Erythroblast (primary cell): ENCODE results near the gene EHF.

ENCODE experiments used
- GATA1 ChIP-seq: IDR thresholded peaks from 2 replicates; pipeline ENCODE4 v1.6.1; 2011; ENCODE audit warnings: low read depth, mild to moderate bottlenecking, control low read depth, low read length, moderate library complexity
- POLR2A ChIP-seq: IDR thresholded peaks from 2 replicates; pipeline ENCODE4 v1.6.1; 2011; ENCODE audit warnings: mild to moderate bottlenecking, low read length

DNA sequence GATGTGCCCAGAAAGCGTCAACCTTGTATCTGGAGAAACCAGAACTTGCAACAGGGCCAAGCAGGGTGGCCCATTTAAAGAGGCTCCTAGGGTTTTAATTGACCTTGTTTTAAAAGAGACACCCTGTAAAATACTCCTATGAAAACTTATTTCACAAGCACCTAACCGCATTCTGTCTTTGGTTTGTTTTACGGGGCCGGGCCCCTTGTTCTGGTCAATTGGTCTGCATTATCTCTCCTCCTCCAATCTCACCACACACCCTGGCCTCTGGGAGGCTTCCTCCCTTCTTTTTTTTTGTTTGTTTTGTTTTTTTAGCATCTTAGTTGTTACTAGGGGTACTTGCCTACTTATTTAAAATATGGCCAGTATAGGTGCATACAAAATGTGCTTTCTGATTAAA, 4.7 kb downstream of the EHF start:
- TF ChIP-seq POLR2A = no peak
- no peak for TF ChIP-seq GATA1
